ENCODE measurements around the gene SSC5D.

Gene SSC5D

GRCh38 chr19:55454787-55455243, 33.4 kb upstream of the SSC5D start:
- DNase-seq (ENCODE audit: low spot score): peak; percentile 42
- CTCF ChIA-PET: no interaction called here
- H3K27ac ChIP-seq: no peak overlapping the region
- peak; percentile 73 for TF ChIP-seq CTCF (conservative IDR thresholded peaks at IDR 0.05; ENCODE audit: low read depth)
- POLR2A ChIA-PET (ENCODE audit: low non-redundant PET): interaction anchor here (0.5 kb wide), 1 partner anchor 79 kb away, joined by 6 read pairs; no protein-coding TSS in a partner anchor

GRCh38 chr19:55455576-55456235, 32.5 kb upstream of the SSC5D start:
- no peak overlapping the region for H3K27ac ChIP-seq
- POLR2A ChIA-PET (ENCODE audit: low non-redundant PET): interaction anchor here (0.5 kb wide), 1 partner anchor 80 kb away, joined by 6 read pairs; no protein-coding TSS in a partner anchor
- no peak for TF ChIP-seq CTCF (conservative IDR thresholded peaks at IDR 0.05; ENCODE audit: low read depth)
- DNase-seq (ENCODE audit: low spot score): no peak
- CTCF ChIA-PET: no interaction called here

- CTCF ChIA-PET: no interaction called here
- no peak for TF ChIP-seq CTCF (conservative IDR thresholded peaks at IDR 0.05; ENCODE audit: low read depth)
- H3K27ac ChIP-seq: peak overlapping the region; percentile 57
Measured at GRCh38 chr19:55456347-55456746, 31.9 kb upstream of the SSC5D start.

GRCh38 chr19:55457683-55458457, 30.4 kb upstream of the SSC5D start:
- CTCF ChIA-PET: interaction anchor here (1.6 kb wide), 1 partner anchor 10 kb away, joined by 9 read pairs; no protein-coding TSS in a partner anchor
- POLR2A ChIA-PET (ENCODE audit: low non-redundant PET): no interaction called here
- peak overlapping the region; percentile 57 for H3K27ac ChIP-seq
- no peak for TF ChIP-seq CTCF (conservative IDR thresholded peaks at IDR 0.05; ENCODE audit: low read depth)
- no peak for DNase-seq (ENCODE audit: low spot score)

More at GRCh38 chr19:55456347-55456746, 31.9 kb upstream of the SSC5D start:
- POLR2A ChIA-PET (ENCODE audit: low non-redundant PET): no interaction called here
- DNase-seq (ENCODE audit: low spot score): no peak

GRCh38 chr19:55459551-55459949, 28.7 kb upstream of the SSC5D start:
- POLR2A ChIA-PET (ENCODE audit: low non-redundant PET): no interaction called here
- TF ChIP-seq CTCF (conservative IDR thresholded peaks at IDR 0.05; ENCODE audit: low read depth): no peak
- peak overlapping the region; percentile 57 for H3K27ac ChIP-seq
- CTCF ChIA-PET: interaction anchor here (1.6 kb wide), 1 partner anchor 8 kb away, joined by 9 read pairs; no protein-coding TSS in a partner anchor
- DNase-seq (ENCODE audit: low spot score): no peak

GRCh38 chr19:55459950-55460657, 28.1 kb upstream of the SSC5D start:
- TF ChIP-seq CTCF (conservative IDR thresholded peaks at IDR 0.05; ENCODE audit: low read depth): no peak
- ChIA-PET CTCF (no interaction called here), POLR2A (ENCODE audit: low non-redundant PET) (no interaction called here)
- DNase-seq (ENCODE audit: low spot score): no peak
- peak overlapping the region; percentile 88 for H3K27ac ChIP-seq

Data from RWPE1 (cell line).